GM23338 (cell line): ENCODE data around the gene ZDHHC20.

Source experiments
- CREB1 ChIP-seq: fragments of 250-450 bp; sonication (Bioruptor Pico); IDR thresholded peaks from 2 replicates; pipeline ENCODE4 v1.5.0; 2020; ENCODE audit warnings: low read depth, mild to moderate bottlenecking, moderate library complexity
- CTCF ChIP-seq, 2 experiments: fragments of 200-600 bp in 1 of 2; sonication (generic) in 1 of 2; conservative IDR thresholded peaks; 2 replicates each; pipeline versions ENCODE4 v1.5.1 to v1.6.1; 2016 to 2017; ENCODE audit warnings: antibody characterized with exemption in 2 of 2, low read depth in 2 of 2, mild to moderate bottlenecking in 2 of 2, moderate library complexity in 1 of 2
- EZH2 ChIP-seq: fragments of 200-600 bp; sonication (generic); IDR thresholded peaks from one replicate; pipeline ENCODE4 v1.8.0; 2017; ENCODE audit warnings: antibody characterized with exemption, mild to moderate bottlenecking, low read depth; ENCODE audit not compliant: unreplicated experiment
- EZH2phosphoT487 ChIP-seq: fragments of 200-600 bp; sonication (generic); IDR thresholded peaks from one replicate; pipeline ENCODE4 v1.8.1; 2018; ENCODE audit warnings: antibody characterized with exemption; ENCODE audit not compliant: unreplicated experiment
- JUNB ChIP-seq: IDR thresholded peaks from one replicate; pipeline ENCODE4 v1.6.1; 2016; ENCODE audit warnings: antibody characterized with exemption; ENCODE audit not compliant: unreplicated experiment
- POLR2AphosphoS5 ChIP-seq: IDR thresholded peaks from 2 replicates; pipeline ENCODE4 v1.6.1; 2016; ENCODE audit warnings: antibody characterized with exemption, low read depth
- REST ChIP-seq: IDR thresholded peaks from one replicate; pipeline ENCODE4 v1.6.1; 2018; ENCODE audit warnings: antibody characterized with exemption; ENCODE audit not compliant: unreplicated experiment
- STAT1 ChIP-seq: IDR thresholded peaks from one replicate; pipeline ENCODE4 v1.6.1; 2016; ENCODE audit warnings: antibody characterized with exemption; ENCODE audit not compliant: unreplicated experiment
- ZNF331 ChIP-seq: fragments of 250-450 bp; sonication (Bioruptor Pico); IDR thresholded peaks from 2 replicates; pipeline ENCODE4 v1.5.0; 2020; ENCODE audit warnings: low read depth, mild to moderate bottlenecking, moderate library complexity
- TF ChIP-seq, protein P1 (sequence below): IDR thresholded peaks from 2 replicates; pipeline ENCODE4 v1.6.1; 2016; ENCODE audit warnings: antibody characterized with exemption

DNA sequence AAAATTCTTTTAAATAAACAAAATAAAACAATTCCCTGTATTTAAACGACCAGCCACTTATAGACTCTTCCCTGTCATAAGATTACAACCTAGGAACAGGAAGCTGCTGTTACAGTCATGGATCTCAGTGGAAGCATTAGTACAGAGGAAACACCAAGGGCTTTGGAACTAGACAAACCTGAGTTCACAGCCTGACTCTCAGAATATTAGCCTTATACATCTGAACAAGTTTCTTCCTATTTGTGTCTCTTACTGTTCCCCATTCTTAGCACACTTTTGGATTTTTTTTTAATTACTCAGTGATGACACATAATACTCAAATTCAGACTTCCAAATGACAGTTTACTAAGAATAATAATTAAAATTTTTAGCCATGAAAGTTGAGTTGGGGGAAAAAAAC is 46.1 kb downstream of the ZDHHC20 start:
- no peak for TF ChIP-seq CTCF (conservative IDR thresholded peaks at IDR 0.05; ENCODE audit: low read depth in 2 of 2)
- no peak for TF ChIP-seq REST
- TF ChIP-seq JUNB: no peak
- no peak for TF ChIP-seq EZH2phosphoT487
- no peak for TF ChIP-seq CREB1
- no peak for TF ChIP-seq EZH2
- TF ChIP-seq POLR2AphosphoS5: no peak
- TF ChIP-seq, protein P1, sequence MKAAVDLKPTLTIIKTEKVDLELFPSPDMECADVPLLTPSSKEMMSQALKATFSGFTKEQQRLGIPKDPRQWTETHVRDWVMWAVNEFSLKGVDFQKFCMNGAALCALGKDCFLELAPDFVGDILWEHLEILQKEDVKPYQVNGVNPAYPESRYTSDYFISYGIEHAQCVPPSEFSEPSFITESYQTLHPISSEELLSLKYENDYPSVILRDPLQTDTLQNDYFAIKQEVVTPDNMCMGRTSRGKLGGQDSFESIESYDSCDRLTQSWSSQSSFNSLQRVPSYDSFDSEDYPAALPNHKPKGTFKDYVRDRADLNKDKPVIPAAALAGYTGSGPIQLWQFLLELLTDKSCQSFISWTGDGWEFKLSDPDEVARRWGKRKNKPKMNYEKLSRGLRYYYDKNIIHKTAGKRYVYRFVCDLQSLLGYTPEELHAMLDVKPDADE: no peak
- no peak for TF ChIP-seq STAT1
- TF ChIP-seq ZNF331: no peak
